Stimulated activated CD4-positive, alpha-beta T cell treated with anti-CD3 and anti-CD28 coated beads, Interleukin-2, amount 100 ng/mL, for 48 hours (primary cell): ENCODE results near the gene HTATIP2.
"Not testable (repeated sequence)": the region's sequence is repeated elsewhere in the genome, so short reads cannot be mapped to it uniquely, and the experiment has no call there.

ENCODE experiments used
- DNase-seq, 2 donors: peaks; one replicate each; pipeline ENCODE4 v3.0.0-alpha.2; 2020

HTATIP2 gene

DNA sequence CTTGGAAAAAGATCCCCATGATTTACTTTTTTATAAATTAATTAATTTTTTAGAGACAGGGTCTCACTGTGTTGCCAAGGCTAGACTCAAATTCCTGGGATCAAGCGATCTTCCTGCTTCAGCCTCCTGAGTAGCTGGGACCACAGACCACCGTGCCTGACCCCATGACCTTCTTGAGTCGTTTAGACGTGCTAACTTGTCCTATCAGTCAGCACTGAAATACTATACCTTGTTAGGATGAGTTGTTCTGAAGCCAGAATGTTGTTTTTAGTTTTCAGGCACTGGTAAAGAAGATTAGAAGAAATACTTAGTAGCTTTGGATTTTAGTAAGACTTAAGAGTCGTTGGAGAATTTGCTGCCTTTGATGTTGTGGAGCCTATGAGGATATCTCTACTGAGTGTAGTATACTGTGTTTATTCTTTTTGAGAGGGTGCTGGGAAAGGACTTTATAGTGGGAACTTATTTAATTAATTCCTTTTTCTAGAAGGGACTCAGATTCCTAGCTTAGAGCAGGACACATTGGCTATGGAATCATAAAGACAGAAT is 8.6 kb downstream of the HTATIP2 start:
- no peak for DNase-seq

DNA sequence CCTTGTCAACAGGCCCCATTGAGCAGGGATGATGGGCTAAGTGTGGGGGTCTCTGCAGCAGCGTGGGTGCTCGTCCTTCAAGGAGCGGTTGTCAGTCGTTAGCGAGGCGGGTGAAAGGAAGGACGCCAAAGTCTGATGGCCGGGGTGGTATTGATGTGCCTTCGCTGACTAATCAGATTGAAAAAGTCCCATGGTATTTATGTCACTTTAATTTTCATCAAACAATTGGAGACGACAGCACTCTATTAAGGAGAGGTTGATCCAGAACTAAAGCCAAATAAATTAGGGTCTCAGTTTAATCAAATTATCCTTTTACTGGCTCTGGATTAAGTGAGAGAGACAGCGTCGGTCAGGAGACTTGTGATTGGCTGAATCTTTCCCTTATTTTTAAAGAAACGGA is 9.6 kb downstream of the HTATIP2 start:
- no peak for DNase-seq

DNA sequence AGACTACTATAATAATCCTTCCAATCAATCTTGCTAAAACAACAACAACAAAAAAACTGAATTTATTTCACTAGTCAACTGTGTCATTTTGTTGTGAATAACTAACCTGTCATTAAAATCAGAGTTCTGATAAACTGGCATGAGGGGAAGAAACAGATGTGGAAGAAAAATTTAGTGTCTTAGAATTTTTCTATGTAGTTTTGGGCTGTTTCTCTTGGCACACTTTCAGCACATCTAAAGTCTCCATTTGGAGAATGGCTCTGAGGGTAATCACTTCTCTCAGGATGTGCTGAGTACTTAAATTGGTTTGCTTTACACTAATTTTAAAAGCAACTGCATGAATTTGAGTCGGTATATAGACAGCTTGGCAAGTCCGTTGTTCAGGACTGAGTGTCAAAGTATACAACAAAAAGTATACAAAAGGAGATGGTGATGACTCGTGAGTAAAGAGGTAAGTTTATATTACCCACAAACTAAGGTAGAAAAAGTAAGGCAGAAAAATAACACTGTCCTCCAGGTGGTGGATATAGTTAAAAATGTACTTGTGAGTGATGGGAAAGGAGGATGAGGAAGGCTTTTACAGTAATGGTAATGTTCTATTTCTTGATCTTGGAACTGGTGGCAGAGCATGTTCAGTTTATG is 10.2 kb downstream of the HTATIP2 start:
- DNase-seq = no peak

DNA sequence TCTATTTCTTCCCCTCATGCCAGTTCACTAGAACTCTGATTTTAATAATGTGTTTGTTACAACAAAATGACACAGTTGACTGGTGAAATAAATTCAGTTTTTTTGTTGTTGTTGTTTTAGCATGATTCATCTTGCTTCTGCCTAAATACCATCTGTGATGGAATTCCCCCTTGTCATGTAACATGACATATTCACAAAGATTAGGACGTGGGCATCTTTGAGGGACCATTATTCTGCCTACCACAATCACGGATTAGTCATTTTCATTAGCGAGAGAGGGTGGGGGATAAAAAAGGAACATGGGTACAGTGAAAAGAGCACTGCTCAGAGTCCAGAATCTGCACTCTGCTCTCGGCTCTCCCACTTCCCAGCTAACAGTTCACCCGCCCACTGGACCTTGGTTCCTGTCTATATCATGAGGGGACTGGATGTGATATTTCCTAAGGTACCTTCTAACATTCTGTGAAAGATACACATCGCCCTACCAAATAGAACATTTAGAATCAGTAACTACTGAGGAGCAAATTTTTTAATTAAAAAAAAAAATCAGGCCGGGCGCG is 11.3 kb downstream of the HTATIP2 start:
- DNase-seq = no peak

DNA sequence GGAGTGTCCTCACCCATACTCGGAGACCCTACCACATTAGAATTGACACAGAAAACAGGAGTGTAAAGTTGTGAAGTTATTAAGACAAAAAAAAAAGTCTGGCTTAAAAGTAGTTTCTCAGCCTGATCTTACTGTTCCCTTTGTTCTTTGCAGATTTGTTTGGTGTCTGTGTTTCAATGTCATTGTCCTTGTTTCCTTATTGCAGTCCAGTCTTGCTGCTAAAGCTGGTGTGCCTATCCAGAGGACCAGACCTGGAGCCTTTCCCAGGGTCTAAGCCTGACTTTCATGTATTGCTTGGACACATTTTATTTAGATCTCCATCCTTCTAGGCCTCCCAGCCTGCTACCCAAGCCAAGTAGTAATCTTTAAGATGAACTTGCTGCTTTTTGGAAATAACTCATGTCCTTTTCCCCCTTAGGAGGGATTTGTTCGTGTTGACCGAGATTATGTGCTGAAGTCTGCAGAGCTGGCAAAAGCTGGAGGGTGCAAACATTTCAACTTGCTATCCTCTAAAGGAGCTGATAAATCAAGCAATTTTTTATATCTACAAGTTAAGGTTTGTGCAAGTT is 12.7 kb downstream of the HTATIP2 start:
- DNase-seq = no peak

DNA sequence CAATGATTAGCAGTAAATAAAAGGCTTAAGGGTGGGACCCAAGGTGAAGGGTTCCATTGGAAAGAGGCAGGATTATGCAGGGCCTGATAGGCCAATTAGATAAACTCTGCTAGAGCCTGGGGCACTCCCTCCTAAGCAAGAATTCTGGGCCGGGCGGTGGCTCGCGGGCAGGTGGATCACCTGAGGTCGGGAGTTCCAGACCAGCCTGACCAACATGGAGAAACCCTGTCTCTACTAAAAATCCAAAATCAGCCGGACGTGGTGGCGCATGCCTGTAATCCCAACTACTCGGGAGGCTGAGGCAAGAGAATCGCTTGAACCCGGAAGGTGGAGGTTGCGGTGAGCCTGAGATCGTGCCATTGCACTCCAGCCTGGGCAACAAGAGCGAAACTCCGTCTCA is 22.5 kb downstream of the HTATIP2 start:
- not testable (repeated sequence) for DNase-seq

DNA sequence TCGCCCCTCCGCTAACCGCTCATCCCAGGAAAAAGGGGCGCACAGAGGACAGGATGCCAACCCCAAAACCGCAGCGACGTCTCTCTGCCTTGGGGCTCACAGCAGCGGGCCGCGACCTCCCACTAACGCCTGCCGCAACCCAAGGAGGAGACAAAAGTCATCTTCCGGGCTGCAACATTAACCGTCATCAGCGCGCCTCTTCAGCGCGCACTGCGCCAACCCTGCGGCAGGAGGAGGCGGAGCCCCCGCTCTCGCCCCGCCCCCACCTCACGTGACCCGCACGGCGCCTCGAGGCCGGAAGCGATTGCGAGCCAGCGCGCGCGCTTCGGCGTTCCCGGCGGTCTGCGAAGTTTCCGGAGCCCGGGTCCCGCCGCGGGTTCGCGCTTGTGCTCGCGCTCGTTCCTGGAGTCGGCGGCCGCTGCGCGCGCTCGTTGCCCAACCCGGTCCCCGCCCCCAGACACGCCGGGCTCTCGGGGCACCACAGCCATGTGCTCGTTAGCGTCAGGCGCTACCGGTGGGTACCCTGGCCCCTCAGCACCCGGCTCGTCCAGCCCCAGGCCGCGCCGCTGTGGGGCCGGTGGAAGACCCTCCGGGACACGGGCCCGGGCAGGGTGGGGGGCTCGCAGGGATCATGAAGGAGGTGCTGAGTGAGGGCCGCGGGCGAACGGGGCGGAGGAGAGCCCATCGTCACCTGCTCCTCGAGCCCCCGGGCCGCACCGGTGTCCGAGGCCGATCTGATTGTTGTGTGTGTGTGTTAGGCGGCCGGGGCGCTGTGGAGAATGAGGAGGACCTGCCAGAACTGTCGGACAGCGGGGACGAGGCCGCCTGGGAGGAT is 24.0 kb downstream of the HTATIP2 start, which contains the start of gene PRMT3:
TSS of gene PRMT3 (plus strand) at position 456 of the 835 bp plus-strand sequence. CDS start at position 487, 31 bp downstream.
- peak; percentile 94 to 97 for DNase-seq

DNA sequence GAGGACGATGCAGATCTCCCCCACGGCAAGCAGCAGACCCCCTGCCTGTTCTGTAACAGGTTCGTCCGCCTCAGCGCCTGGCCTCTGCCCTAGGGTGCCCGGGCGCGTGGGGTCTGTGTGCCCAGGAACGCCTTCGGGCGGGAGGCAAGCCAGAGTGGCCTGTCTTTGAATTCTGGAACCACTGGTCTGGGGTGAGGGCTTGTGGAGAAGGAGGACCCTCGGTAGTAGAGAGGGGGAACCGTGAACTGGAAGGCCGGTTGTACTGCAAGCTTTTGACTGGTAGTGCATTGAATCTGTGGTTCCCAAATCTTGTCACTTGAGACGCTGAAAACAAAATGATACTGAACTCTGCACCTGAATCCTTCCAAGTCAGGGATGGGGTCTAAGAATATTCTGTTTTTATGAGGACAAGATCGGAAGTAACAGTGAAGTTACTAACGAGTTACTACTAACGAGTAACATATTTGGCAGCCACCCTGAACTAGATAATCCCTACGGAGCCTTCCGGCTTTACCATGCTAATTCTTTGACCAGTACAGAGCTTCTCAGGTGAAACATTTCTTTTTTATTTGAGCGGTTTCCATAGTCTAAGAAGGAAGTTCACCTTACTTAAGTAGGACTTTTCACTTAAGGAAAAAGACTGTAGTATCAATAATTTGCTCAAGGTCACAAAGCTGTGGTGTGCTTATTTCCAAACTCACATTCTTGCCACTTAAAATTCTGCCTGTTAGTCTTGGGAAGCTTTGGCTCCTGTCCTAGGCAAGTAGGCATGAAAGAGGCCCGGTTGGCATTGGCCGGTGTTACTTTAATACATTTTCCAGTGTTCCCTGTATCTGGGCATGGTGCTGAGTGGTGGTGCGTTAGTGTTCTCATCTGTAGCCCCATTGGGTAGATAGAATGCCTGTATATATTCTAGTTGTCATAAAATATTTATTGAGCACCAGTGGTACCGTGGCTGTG is 24.9 kb downstream of the HTATIP2 start:
- DNase-seq = peak in 1 of 2 donors; percentile 30

DNA sequence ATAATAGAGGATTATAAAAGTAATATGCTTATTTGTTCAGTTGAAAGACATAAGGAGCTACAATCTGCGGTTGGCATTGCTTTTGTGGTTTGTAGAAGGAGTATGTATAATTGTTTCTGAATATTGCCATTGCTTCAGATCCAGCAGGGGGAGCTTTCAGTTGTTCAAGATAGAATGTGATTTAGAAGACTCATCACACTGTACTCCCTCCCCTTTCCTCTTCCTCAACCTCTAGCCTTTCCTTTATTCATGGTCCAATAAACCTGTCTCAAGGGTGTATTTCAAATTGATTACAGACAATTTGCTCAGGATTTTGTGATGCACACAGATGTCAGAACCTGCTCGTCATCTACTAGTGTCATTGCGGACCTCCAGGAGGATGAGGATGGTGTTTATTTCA is 33.8 kb downstream of the HTATIP2 start:
- no peak for DNase-seq

DNA sequence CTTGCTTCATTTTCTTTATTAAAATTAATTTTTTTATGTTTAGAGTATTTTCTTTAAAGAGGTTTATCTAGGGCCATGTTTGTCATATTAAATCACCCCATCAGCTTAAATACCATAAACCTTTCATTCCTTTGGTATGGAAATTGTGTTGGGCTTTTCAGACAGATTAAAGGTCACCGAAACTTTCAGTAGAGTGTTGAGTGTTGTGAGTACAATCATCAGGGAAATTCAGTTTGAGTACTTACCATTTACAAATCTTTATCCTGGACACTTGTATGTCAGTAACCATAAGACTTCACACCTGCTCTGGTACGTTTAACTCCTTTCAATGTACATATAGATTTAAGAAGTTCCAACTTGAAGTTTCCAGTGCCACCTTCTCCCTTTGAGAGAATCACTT is 36.0 kb downstream of the HTATIP2 start:
- no peak for DNase-seq

DNA sequence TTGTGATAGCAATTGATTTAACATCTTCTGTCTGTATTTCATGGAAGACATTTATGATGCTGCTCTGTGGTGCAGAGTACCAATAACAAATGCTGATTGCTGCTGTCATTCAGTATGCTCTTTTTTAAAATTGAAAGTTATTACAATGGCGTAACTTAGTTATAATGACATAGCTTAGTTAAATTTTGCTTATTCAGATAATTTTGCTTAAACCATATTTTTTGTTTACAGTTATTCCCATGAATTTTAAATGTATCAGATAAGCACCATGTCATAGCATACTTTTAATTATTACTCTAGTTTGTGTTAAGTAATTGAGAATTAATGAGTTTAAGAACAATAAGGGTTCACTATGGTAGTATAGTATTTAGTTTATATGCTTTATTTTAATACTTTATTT is 39.5 kb downstream of the HTATIP2 start:
- no peak for DNase-seq

DNA sequence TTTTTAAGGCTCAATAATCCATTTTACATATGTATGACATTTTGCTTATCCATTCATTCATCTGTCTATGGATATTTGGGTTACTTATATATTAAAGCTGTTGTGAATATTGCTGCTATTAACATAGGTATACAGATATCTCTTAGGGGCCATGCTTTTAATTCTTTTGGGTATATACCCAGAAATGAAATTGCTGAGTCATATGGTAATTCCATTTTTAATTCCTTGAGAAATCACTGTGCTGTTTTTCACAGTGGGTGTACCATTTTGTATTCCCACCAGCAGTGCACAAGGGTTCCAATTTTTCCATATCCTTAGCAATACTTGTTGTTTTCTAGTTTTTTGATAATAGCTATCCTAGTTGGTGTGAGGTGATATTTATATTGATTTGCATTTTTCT is 43.0 kb downstream of the HTATIP2 start:
- no peak for DNase-seq

DNA sequence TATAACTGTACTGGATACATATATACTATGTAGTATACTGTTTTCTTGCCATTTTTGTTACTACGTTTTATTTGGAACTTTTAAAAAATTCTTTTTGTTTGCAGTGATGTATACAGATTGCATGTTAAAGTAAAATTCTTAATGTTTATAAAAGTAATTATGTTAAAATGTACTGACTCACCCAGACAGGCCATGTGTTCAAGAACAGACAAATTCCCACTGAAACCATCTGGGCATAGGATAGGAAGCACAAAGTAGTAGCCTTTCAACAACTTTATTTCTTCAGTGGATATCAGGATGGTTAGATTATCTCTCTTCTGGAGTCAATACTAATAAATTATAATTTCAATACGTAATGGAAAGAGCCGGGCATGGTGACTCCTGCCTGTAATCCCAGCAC is 43.8 kb downstream of the HTATIP2 start:
- DNase-seq = no peak

DNA sequence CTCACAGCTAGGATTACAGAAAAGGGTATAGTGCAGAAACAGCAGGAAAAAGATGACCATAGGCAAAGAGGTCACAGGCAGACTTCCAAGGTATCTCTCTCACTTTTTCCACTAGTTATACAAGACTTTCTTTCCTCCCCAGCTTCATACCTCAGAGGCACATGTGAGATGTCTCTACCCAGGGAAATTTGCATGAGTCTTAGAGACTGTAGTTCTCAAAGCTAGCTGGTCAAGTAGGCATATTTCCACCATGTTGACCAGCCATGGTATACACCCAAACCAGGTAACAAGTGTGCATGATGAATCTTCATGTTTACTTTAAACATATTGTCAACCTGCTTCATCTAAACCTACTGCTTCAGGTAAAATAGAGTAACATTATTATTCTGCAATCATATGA is 51.9 kb downstream of the HTATIP2 start:
- no peak for DNase-seq

DNA sequence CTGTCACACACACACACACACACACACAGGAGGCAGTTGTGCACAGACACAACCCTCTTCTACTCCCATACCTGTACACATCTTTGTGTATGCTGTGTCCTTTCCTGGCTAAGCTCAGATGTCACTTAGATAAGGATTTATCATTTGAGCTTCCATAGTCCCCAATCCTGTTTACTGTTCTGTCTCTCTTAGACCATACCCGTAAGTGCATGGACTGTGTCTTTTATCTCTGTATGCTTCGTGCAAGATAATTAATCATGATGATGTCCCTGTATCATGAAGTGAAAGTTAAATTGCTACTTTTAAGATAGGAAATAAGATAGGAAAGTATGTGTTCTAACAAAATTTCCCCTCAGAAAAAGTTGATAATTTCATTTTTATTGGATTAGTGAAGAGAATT is 54.3 kb downstream of the HTATIP2 start:
- DNase-seq = no peak

DNA sequence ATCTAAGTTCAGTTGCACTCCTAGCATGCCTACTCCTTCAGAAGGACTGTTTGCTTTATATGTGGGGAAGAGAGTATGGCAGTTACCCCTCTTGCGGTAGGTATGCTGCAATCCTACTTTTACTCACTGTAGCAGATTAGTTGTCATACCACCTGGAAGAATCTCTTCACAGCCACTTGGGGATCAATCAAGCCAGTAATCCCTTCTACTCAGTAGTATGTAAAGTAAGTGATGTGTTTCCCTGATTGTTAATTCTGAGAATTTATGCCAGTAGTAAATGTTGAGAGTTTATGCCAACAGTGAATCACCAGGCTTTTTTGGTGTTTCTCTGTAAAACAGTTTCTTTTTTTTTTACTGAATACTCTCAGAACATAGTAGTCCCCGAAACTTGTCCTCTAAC is 58.4 kb downstream of the HTATIP2 start:
- no peak for DNase-seq

DNA sequence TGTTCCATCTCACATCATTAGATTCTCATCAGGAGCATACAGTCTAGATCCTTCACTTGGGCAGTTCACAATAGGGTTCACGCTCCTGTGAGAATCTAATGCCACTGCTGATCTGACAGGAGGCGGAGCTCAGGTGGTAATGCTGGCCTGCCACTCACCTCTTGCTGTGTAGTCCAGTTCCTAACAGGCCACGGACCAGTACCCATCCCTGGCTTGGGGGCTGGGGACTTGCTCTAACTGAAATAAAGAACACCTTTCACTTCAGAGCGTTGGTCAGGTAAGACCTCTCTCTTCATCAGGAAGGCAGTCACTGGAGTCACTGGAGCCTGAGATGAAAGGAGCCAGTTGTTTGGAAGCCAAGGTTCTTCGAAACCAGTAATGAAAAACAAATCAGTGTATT is 65.7 kb downstream of the HTATIP2 start:
- DNase-seq = no peak
